Left colon (tissue), 2 donors: Measurements from ENCODE around the gene ALS2. TPM values are rescaled to one million over a fixed set of nuclear protein-coding genes. Genes with fewer than 3 reads are reported as not detected.

Source experiments
- ATAC-seq: fragments of 200-7000 bp; cut with Tn5 transposase; one replicate; pipeline ENCODE4 v1.9.1; 2020; ENCODE audit warnings: mild to moderate bottlenecking, moderate library complexity
- DNase-seq, 2 donors: peaks; one replicate each; pipeline ENCODE4 v3.0.0-alpha.2; 2020
- intact Hi-C, 2 donors: fragments of 100-400 bp; cut with DNase I in 1 of 2; cut with micrococcal nuclease in 1 of 2; formaldehyde crosslinking; loops; one replicate each; pipeline versions ENCODE4 v1.11.2 to v1.14.0; 2022; cut with DNase I, micrococcal nuclease
- total RNA-seq, 2 donors: library from RNA; stranded (reverse); fragmentation: NEBNext Ultra II Directional; extraction: Animal tissue kit (Norgen Biotek cat#: 25700); gene quantifications; one replicate each; pipeline ENCODE4 v1.2.1, GENCODE V29; 2021
- donor health status: DM: no; HTN: no; CAD: no.
- donor health status: DM: yes; HTN: yes; CAD: no.

ALS2 gene
- total RNA-seq, 2 donors from 2014 or later = 9.9 to 10.0 TPM

- no peak for ATAC-seq
- intact Hi-C loops = no loop called here
- no peak for DNase-seq
Observed at GRCh38 chr2:201653221-201653620, 127.5 kb downstream of the ALS2 start.

Other genes starting within 250 kb of the ALS2 start
- 1 to 10 TPM; 3.6 to 5.2 TPM for gene TMEM237, start 137.4 kb downstream of the ALS2 start, total RNA-seq
- not detected for gene MPP4, start 82.3 kb downstream of the ALS2 start, total RNA-seq
- gene CDK15, start 25.6 kb upstream of the ALS2 start, total RNA-seq = 1 to 10 TPM in 1 of 2 donors, under 1 TPM in 1; 0.24 to 1.4 TPM